GM12891 (cell line): ENCODE results near the gene ADAMTS17.

Source experiments
- PAX5 ChIP-seq: IDR thresholded peaks from 2 replicates; pipeline ENCODE4 v1.6.1; 2011; ENCODE audit warnings: low read length, moderate library complexity, mild to moderate bottlenecking; ENCODE audit not compliant: insufficient read depth, severe bottlenecking
- POLR2A ChIP-seq: IDR thresholded peaks from 2 replicates; pipeline ENCODE4 v1.6.1; 2011; ENCODE audit warnings: low read depth, low read length, control low read depth
- POLR2AphosphoS5 ChIP-seq: IDR thresholded peaks from 2 replicates; pipeline ENCODE4 v1.6.1; 2011; ENCODE audit warnings: low read depth, low read length, control low read depth
- POU2F2 ChIP-seq: IDR thresholded peaks from 2 replicates; pipeline ENCODE4 v1.6.1; 2011; ENCODE audit warnings: low read depth, mild to moderate bottlenecking, control low read depth, low read length, moderate library complexity
- SPI1 ChIP-seq: IDR thresholded peaks from 2 replicates; pipeline ENCODE4 v1.6.1; 2011; ENCODE audit warnings: low read depth, low read length, control low read depth
- TAF1 ChIP-seq: IDR thresholded peaks from 2 replicates; pipeline ENCODE4 v1.6.1; 2011; ENCODE audit warnings: low read depth, low read length, control low read depth

DNA sequence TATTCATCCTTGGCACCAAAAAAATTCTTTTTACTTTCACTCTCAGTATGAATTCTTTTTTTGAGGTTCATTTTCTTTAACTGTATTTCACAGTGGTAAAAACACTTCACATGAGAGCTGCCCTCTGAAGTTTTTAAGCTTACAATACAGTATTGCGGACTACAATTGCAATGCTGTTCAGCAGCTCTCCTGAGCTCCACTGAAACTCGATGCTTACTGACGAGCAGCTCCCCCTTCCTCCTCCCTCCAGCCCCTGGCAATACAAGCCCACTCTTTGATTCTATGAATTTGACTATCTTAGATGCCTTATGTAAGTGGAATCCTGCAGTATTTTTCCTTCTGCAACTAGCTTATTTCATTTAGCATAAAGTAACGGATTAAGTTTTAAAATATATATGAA is 183.4 kb downstream of the ADAMTS17 start:
- TF ChIP-seq POLR2A, result no peak
- no peak for TF ChIP-seq PAX5
- no peak for TF ChIP-seq TAF1
- no peak for TF ChIP-seq POLR2AphosphoS5
- TF ChIP-seq SPI1, result no peak
- TF ChIP-seq POU2F2, result no peak
